Neural progenitor cell (in vitro differentiated cells): Measurements from ENCODE around the gene LRRC17.

Experiments used
- EZH2 ChIP-seq: fragments of 200-600 bp; sonication (generic); IDR thresholded peaks from 2 replicates; pipeline ENCODE4 v1.6.1; 2017; ENCODE audit warnings: antibody characterized with exemption, mild to moderate bottlenecking, moderate library complexity
- EZH2phosphoT487 ChIP-seq: fragments of 200-600 bp; sonication (generic); IDR thresholded peaks from 2 replicates; pipeline ENCODE4 v1.6.1; 2017; ENCODE audit warnings: antibody characterized with exemption
- TF ChIP-seq, protein P1 (sequence below): fragments of 200-600 bp; sonication (generic); IDR thresholded peaks from 2 replicates; pipeline ENCODE4 v1.5.1; 2017; ENCODE audit warnings: antibody characterized with exemption, mild to moderate bottlenecking

DNA sequence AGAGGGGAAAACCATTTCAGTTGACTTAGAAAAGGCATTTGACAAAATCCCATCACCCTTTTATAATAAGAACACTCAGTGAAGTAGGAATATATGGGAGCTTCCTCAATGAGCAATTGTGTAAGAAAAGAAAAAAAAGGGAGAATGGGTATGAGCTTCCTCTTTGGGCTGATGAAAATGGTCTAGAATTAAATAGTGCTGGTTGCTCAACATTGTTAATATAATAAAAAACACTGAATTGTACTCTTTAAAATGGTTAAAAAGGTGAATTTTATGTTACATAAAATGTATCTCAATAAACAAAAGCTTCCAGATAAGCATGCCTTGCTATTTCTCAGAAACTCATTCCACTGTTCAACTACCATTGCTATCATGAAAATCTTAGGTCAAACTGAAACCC is 40.6 kb downstream of the LRRC17 start:
- TF ChIP-seq, protein P1, sequence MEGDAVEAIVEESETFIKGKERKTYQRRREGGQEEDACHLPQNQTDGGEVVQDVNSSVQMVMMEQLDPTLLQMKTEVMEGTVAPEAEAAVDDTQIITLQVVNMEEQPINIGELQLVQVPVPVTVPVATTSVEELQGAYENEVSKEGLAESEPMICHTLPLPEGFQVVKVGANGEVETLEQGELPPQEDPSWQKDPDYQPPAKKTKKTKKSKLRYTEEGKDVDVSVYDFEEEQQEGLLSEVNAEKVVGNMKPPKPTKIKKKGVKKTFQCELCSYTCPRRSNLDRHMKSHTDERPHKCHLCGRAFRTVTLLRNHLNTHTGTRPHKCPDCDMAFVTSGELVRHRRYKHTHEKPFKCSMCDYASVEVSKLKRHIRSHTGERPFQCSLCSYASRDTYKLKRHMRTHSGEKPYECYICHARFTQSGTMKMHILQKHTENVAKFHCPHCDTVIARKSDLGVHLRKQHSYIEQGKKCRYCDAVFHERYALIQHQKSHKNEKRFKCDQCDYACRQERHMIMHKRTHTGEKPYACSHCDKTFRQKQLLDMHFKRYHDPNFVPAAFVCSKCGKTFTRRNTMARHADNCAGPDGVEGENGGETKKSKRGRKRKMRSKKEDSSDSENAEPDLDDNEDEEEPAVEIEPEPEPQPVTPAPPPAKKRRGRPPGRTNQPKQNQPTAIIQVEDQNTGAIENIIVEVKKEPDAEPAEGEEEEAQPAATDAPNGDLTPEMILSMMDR, result no peak
- no peak for TF ChIP-seq EZH2phosphoT487
- TF ChIP-seq EZH2, result no peak
